DOHH2 (cell line): ENCODE results near the gene DCDC2C.

ENCODE experiments used
- H3F3A ChIP-seq: fragments of 200-600 bp; sonication (generic), shearing (Covaris generic); 2 replicates; pipeline ENCODE4 v1.6.0; 2016; ENCODE audit warnings: antibody characterized with exemption, mild to moderate bottlenecking; ENCODE audit not compliant: control insufficient read depth, insufficient read depth
- H3K27ac ChIP-seq: fragments of 200-600 bp; sonication (generic); 2 replicates; pipeline ENCODE4 v1.5.1; 2014; ENCODE audit warnings: low read depth, mild to moderate bottlenecking, low read length, moderate library complexity
- H3K27me3 ChIP-seq: fragments of 200-600 bp; sonication (generic); 2 replicates; pipeline ENCODE4 v1.6.1; 2014; ENCODE audit warnings: mild to moderate bottlenecking, low read length, mixed read lengths; ENCODE audit not compliant: control insufficient read depth
- H3K36me3 ChIP-seq: fragments of 200-600 bp; sonication (generic); 2 replicates; pipeline ENCODE4 v1.6.1; 2014; ENCODE audit warnings: mild to moderate bottlenecking, low read length, moderate library complexity, mixed read lengths; ENCODE audit not compliant: control insufficient read depth
- H3K4me1 ChIP-seq: fragments of 200-600 bp; sonication (generic); 2 replicates; pipeline ENCODE4 v1.6.1; 2014; ENCODE audit warnings: mild to moderate bottlenecking, low read length, mixed read lengths; ENCODE audit not compliant: control insufficient read depth
- H3K4me2 ChIP-seq: fragments of 200-600 bp; sonication (generic); 2 replicates; pipeline ENCODE4 v1.6.0; 2014; ENCODE audit warnings: mild to moderate bottlenecking, low read length, moderate library complexity
- H3K4me3 ChIP-seq: fragments of 200-600 bp; sonication (generic); 2 replicates; pipeline ENCODE4 v1.5.1; 2014; ENCODE audit warnings: mild to moderate bottlenecking, low read length, mixed read lengths
- H3K79me2 ChIP-seq: fragments of 200-600 bp; sonication (generic); 2 replicates; pipeline ENCODE4 v1.6.1; 2014; ENCODE audit warnings: mild to moderate bottlenecking, low read length, mixed read lengths; ENCODE audit not compliant: control insufficient read depth
- H3K9me2 ChIP-seq: fragments of 200-600 bp; sonication (generic); replicated peaks from 2 replicates; pipeline ENCODE4 v1.6.1; 2014; ENCODE audit warnings: mild to moderate bottlenecking, low read length, mixed read lengths; ENCODE audit not compliant: control insufficient read depth
- H3K9me3 ChIP-seq: fragments of 200-600 bp; sonication (generic); 2 replicates; pipeline ENCODE4 v1.6.1; 2014; ENCODE audit warnings: antibody characterized with exemption, low read length, mixed read lengths; ENCODE audit not compliant: control insufficient read depth, insufficient read depth
- H4K20me1 ChIP-seq: fragments of 200-600 bp; sonication (generic); 2 replicates; pipeline ENCODE4 v1.6.0; 2014; ENCODE audit warnings: low read depth, mild to moderate bottlenecking, antibody characterized with exemption, low read length, moderate library complexity; ENCODE audit not compliant: control insufficient read depth, insufficient read depth
- EZH2phosphoT487 ChIP-seq: fragments of 200-600 bp; sonication (generic); IDR thresholded peaks from 2 replicates; pipeline ENCODE4 v1.6.1; 2017; ENCODE audit warnings: borderline replicate concordance, mild to moderate bottlenecking, antibody characterized with exemption, low read length, moderate library complexity, mixed read lengths
- TF ChIP-seq, protein P1 (sequence below): fragments of 200-600 bp; sonication (generic); IDR thresholded peaks from one replicate; pipeline ENCODE4 v1.5.1; 2014; ENCODE audit warnings: antibody characterized with exemption, mild to moderate bottlenecking, low read depth, low read length; ENCODE audit not compliant: poor library complexity, severe bottlenecking

The DCDC2C gene

DNA sequence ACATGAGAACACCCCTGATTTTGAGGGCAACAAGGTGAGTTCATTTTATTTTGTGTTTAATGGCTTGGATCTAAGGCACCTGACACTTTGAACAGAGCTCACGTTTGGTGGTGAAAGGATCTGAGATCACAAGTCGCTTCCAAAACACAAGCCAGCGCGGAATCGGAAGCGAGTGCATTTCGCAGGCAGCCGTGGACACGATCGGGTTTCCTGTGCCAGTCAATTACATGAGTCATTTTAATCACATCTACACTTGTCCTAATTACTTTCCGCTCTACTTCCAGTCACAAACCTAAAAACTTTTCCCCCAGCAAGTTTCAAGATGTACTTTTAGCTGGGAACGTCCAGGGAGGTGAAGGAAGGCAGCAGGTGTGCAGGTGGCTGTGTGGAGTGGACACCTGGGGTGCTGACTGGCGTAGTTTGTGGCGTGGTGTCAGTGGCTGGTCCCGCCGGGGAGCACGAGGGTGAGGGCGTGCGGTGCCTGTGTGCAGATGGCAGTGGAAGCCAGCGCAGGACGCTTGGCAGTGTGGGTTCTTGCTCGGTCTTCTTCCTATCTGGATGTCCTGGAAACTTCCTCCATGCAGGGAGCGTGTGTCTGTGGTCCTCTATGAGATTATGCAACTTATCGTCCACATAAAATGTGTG, 75.6 kb downstream of the DCDC2C start:
- Histone ChIP-seq H3K27ac (no peak overlapping the region), H3K36me3 (no peaks in the 10 kb centered on the region), H3F3A (no peaks in the 10 kb centered on the region), H4K20me1 (no peaks in the 10 kb centered on the region), H3K9me3 (no peaks in the 10 kb centered on the region), H3K27me3 (no peaks in the 10 kb centered on the region), H3K4me3 (no peak overlapping the region), H3K9me2 (no peaks in the 10 kb centered on the region), H3K79me2 (no peaks in the 10 kb centered on the region), H3K4me2 (no peak overlapping the region), H3K4me1 (peaks cover 7% of the 10 kb centered on the region)
- TF ChIP-seq, protein P1, sequence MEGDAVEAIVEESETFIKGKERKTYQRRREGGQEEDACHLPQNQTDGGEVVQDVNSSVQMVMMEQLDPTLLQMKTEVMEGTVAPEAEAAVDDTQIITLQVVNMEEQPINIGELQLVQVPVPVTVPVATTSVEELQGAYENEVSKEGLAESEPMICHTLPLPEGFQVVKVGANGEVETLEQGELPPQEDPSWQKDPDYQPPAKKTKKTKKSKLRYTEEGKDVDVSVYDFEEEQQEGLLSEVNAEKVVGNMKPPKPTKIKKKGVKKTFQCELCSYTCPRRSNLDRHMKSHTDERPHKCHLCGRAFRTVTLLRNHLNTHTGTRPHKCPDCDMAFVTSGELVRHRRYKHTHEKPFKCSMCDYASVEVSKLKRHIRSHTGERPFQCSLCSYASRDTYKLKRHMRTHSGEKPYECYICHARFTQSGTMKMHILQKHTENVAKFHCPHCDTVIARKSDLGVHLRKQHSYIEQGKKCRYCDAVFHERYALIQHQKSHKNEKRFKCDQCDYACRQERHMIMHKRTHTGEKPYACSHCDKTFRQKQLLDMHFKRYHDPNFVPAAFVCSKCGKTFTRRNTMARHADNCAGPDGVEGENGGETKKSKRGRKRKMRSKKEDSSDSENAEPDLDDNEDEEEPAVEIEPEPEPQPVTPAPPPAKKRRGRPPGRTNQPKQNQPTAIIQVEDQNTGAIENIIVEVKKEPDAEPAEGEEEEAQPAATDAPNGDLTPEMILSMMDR, result no peak
- TF ChIP-seq EZH2phosphoT487, result no peak

DNA sequence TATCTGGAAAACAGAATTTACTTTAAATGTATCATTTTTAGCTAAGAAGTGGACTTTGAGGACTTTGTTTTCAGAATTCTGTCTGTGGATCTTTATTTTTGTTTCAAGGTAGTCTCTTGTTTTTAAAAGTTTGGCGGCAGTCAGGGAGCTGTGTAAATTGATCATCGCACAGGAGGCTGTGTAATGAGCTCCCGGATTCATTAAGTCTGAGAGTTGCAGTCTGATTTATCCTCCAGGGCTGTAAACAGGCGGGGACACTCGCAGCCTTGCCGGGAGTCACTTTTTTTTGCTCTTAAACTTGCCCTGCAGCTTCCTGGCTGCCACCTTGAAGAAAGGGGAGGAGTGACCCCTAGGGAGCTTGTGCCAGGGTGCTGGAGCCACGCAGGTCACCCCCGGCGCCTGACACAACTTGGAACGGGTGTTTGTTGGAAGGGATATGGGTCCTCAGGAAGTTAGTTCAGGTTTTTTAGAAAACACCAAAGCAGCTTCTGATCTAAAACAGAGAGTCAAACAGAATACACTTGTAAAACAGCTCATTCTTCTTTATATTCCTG, 76.2 kb downstream of the DCDC2C start:
- Histone ChIP-seq H3K9me3 (no peaks in the 10 kb centered on the region), H3K27me3 (no peaks in the 10 kb centered on the region), H4K20me1 (no peaks in the 10 kb centered on the region), H3K4me3 (no peak overlapping the region), H3K27ac (no peak overlapping the region), H3K36me3 (no peaks in the 10 kb centered on the region), H3K9me2 (no peaks in the 10 kb centered on the region), H3K4me1 (peaks cover 7% of the 10 kb centered on the region), H3F3A (no peaks in the 10 kb centered on the region), H3K4me2 (no peak overlapping the region), H3K79me2 (no peaks in the 10 kb centered on the region)
- TF ChIP-seq, protein P1, result no peak

DNA sequence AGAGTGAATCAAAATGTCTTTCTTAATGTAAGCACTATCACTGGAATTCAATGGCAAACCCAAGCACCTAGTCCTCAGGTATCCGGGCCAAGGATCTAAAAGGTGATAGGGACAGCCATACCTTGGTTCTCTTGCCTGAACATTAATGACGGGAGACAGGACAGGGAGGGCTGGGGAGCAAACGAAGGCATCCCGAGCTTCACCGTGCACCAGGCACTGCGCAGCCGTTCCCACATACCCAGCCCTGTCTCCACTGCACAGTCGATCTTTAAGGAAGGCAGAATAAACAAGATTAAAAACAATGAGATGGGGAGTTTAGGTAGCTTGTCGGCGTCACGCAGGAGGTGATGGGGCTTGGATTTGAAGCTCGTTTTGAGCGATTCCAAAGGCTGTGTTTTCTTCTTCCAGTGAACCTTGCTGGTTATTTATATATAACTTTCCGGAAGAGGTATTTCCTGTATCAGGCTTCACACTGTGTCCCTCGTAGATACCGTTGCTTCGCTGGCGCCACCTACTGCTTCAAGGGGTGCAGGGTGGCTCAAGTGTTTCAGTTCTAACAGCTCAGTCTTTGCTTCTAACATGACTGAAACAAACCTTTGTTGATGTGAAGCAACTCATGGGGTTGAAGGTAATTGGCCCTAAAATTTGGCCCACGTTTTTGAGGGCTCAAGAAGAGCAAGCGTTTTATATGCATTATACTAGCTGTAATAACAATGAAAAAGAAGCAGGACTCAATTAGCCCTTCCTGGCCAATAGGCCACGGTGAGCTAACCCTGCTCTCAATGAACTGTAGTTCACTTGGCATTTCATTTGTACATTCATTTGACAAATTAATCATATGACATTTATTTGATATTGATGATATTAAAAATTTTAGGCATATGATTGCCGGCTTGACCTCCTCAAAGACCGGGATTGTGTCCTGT, 77.4 kb downstream of the DCDC2C start:
- Histone ChIP-seq H4K20me1 (no peaks in the 10 kb centered on the region), H3F3A (no peaks in the 10 kb centered on the region), H3K36me3 (no peaks in the 10 kb centered on the region), H3K27ac (no peak overlapping the region), H3K79me2 (no peaks in the 10 kb centered on the region), H3K9me2 (no peaks in the 10 kb centered on the region), H3K4me2 (peak overlapping the region; percentile 52), H3K4me3 (peak overlapping the region; percentile 40), H3K9me3 (no peaks in the 10 kb centered on the region), H3K4me1 (peaks cover 7% of the 10 kb centered on the region), H3K27me3 (no peaks in the 10 kb centered on the region)
- no peak for TF ChIP-seq EZH2phosphoT487
- TF ChIP-seq, protein P1, result peak; percentile 96
